ENCODE results near the gene PRLHR. TPM values are rescaled to one million over a fixed set of nuclear protein-coding genes. Genes with fewer than 3 reads are reported as not detected.

Gene PRLHR
- polyA plus RNA-seq, 4 donors: 0.03 to 0.15 TPM; not detected in 2

- Histone ChIP-seq H3K27ac (ENCODE audit: low read depth in 1 of 3, low read length in 2 of 3) (no peak overlapping the region), H3K36me3 (ENCODE audit: control insufficient read depth in 3 of 3, insufficient read depth in 2 of 3, low read depth in 1 of 3, low read length in 3 of 3) (no peaks in the 10 kb centered on the region), H3K27me3 (ENCODE audit: control insufficient read depth in 3 of 3, insufficient read depth in 3 of 3, low read length in 3 of 3) (peaks cover 0 to 14% (median 7%) of the 10 kb centered on the region in 3 donors), H3K4me1 (ENCODE audit: control insufficient read depth in 3 of 3, insufficient read depth in 2 of 3, low read depth in 1 of 3, low read length in 2 of 3) (no peaks in the 10 kb centered on the region), H3K9me3 (ENCODE audit: control insufficient read depth in 2 of 2, insufficient read depth in 1 of 2, low read depth in 1 of 2, low read length in 1 of 2) (no peaks in the 10 kb centered on the region), H3K4me3 (ENCODE audit: low read depth in 1 of 3, low read length in 3 of 3) (no peak overlapping the region)
- DNase-seq (no peak), FAIRE-seq (no peak)
- WGBS, 3 donors: 56 to 71% (median 70%) methylated on average over 4 of the region's 4 CpGs
Measured at GRCh38 chr10:118544401-118544948, 51.0 kb downstream of the PRLHR start.

GRCh38 chr10:118543714-118544400, 51.6 kb downstream of the PRLHR start:
- Histone ChIP-seq H3K9me3 (ENCODE audit: control insufficient read depth in 2 of 2, insufficient read depth in 1 of 2, low read depth in 1 of 2, low read length in 1 of 2) (no peaks in the 10 kb centered on the region), H3K27ac (ENCODE audit: low read depth in 1 of 3, low read length in 2 of 3) (no peak overlapping the region), H3K4me1 (ENCODE audit: control insufficient read depth in 3 of 3, insufficient read depth in 2 of 3, low read depth in 1 of 3, low read length in 2 of 3) (no peaks in the 10 kb centered on the region), H3K36me3 (ENCODE audit: control insufficient read depth in 3 of 3, insufficient read depth in 2 of 3, low read depth in 1 of 3, low read length in 3 of 3) (no peaks in the 10 kb centered on the region), H3K27me3 (ENCODE audit: control insufficient read depth in 3 of 3, insufficient read depth in 3 of 3, low read length in 3 of 3) (peaks cover 0 to 14% (median 7%) of the 10 kb centered on the region in 3 donors), H3K4me3 (ENCODE audit: low read depth in 1 of 3, low read length in 3 of 3) (no peak overlapping the region)
- WGBS, 3 donors: 16 to 25% (median 20%) methylated on average over 12 to 13 of the region's 13 CpGs
- DNase-seq (peak; percentile 46 to 51), FAIRE-seq (no peak)

GRCh38 chr10:118542745-118543144, 52.7 kb downstream of the PRLHR start:
- Histone ChIP-seq H3K4me1 (ENCODE audit: control insufficient read depth in 3 of 3, insufficient read depth in 2 of 3, low read depth in 1 of 3, low read length in 2 of 3) (no peaks in the 10 kb centered on the region), H3K27me3 (ENCODE audit: control insufficient read depth in 3 of 3, insufficient read depth in 3 of 3, low read length in 3 of 3) (peaks cover 0 to 14% (median 7%) of the 10 kb centered on the region in 3 donors), H3K4me3 (ENCODE audit: low read depth in 1 of 3, low read length in 3 of 3) (no peak overlapping the region), H3K36me3 (ENCODE audit: control insufficient read depth in 3 of 3, insufficient read depth in 2 of 3, low read depth in 1 of 3, low read length in 3 of 3) (no peaks in the 10 kb centered on the region), H3K9me3 (ENCODE audit: control insufficient read depth in 2 of 2, insufficient read depth in 1 of 2, low read depth in 1 of 2, low read length in 1 of 2) (no peaks in the 10 kb centered on the region), H3K27ac (ENCODE audit: low read depth in 1 of 3, low read length in 2 of 3) (no peak overlapping the region)
- FAIRE-seq (no peak), DNase-seq (no peak)
- WGBS, 3 donors: 86 to 95% (median 90%) methylated on average over 1 of the region's 1 CpG

GRCh38 chr10:118542205-118542604, 53.2 kb downstream of the PRLHR start:
- DNase-seq: no peak
- Histone ChIP-seq H3K27ac (ENCODE audit: low read depth in 1 of 3, low read length in 2 of 3) (no peak overlapping the region), H3K9me3 (ENCODE audit: control insufficient read depth in 2 of 2, insufficient read depth in 1 of 2, low read depth in 1 of 2, low read length in 1 of 2) (no peaks in the 10 kb centered on the region), H3K4me3 (ENCODE audit: low read depth in 1 of 3, low read length in 3 of 3) (no peak overlapping the region), H3K36me3 (ENCODE audit: control insufficient read depth in 3 of 3, insufficient read depth in 2 of 3, low read depth in 1 of 3, low read length in 3 of 3) (no peaks in the 10 kb centered on the region), H3K27me3 (ENCODE audit: control insufficient read depth in 3 of 3, insufficient read depth in 3 of 3, low read length in 3 of 3) (peaks cover 0 to 14% (median 7%) of the 10 kb centered on the region in 3 donors), H3K4me1 (ENCODE audit: control insufficient read depth in 3 of 3, insufficient read depth in 2 of 3, low read depth in 1 of 3, low read length in 2 of 3) (no peaks in the 10 kb centered on the region)
- no peak for FAIRE-seq
- WGBS, 3 donors: 84 to 90% (median 86%) methylated on average over 1 of the region's 1 CpG

- FAIRE-seq: no peak
Measured at GRCh38 chr10:118541718-118542117, 53.7 kb downstream of the PRLHR start.

More at GRCh38 chr10:118541718-118542117, 53.7 kb downstream of the PRLHR start:
- Histone ChIP-seq H3K27me3 (ENCODE audit: control insufficient read depth in 3 of 3, insufficient read depth in 3 of 3, low read length in 3 of 3) (peaks cover 0 to 14% (median 7%) of the 10 kb centered on the region in 3 donors), H3K4me1 (ENCODE audit: control insufficient read depth in 3 of 3, insufficient read depth in 2 of 3, low read depth in 1 of 3, low read length in 2 of 3) (no peaks in the 10 kb centered on the region), H3K9me3 (ENCODE audit: control insufficient read depth in 2 of 2, insufficient read depth in 1 of 2, low read depth in 1 of 2, low read length in 1 of 2) (no peaks in the 10 kb centered on the region), H3K27ac (ENCODE audit: low read depth in 1 of 3, low read length in 2 of 3) (no peak overlapping the region), H3K36me3 (ENCODE audit: control insufficient read depth in 3 of 3, insufficient read depth in 2 of 3, low read depth in 1 of 3, low read length in 3 of 3) (no peaks in the 10 kb centered on the region), H3K4me3 (ENCODE audit: low read depth in 1 of 3, low read length in 3 of 3) (no peak overlapping the region)
- no peak for DNase-seq
- whole genome bisulfite sequencing, 3 donors: 83 to 93% (median 91%) methylated on average over 3 of the region's 3 CpGs

Other genes starting within 250 kb of the PRLHR start
- gene CACUL1, start 159.3 kb upstream of the PRLHR start, polyA plus RNA-seq: 10 to 100 TPM in 1 of 4 donors, 1 to 10 TPM in 3; 3.5 to 27.1 (median 6.7) TPM